NT2/D1 (cell line): ENCODE results near the gene GPR146.

Source experiments
- SUZ12 ChIP-seq: IDR thresholded peaks from 2 replicates; pipeline ENCODE4 v1.6.1; 2011; ENCODE audit not compliant: insufficient read length, insufficient read depth; ENCODE audit errors: extremely low read depth
- YY1 ChIP-seq: IDR thresholded peaks from 2 replicates; pipeline ENCODE4 v1.6.1; 2011; ENCODE audit not compliant: insufficient read length, insufficient read depth
- ZNF274 ChIP-seq: IDR thresholded peaks from 2 replicates; pipeline ENCODE4 v1.6.1; 2011; ENCODE audit warnings: mild to moderate bottlenecking, low read depth, low read length

GRCh38 chr7:1043552-1044188, 676 bp upstream of the GPR146 start:
- TF ChIP-seq YY1 (no peak), ZNF274 (no peak), SUZ12 (no peak)
